ENCODE measurements around the gene DMRT3. TPM values are rescaled to one million over a fixed set of nuclear protein-coding genes. Genes with fewer than 3 reads are reported as not detected.

DMRT3 gene
- total and polyA plus RNA-seq, 2 of the 8 experiments (the other 6 are each of a cell fraction or from before 2014, with no cell fraction given) = not detected

- no peak overlapping the region for H3K23ac ChIP-seq (ENCODE audit: insufficient read length)
- H2BK15ac ChIP-seq (ENCODE audit: low read length) = no peak overlapping the region
- no peaks in the 10 kb centered on the region for H3K36me3 ChIP-seq (ENCODE audit: control insufficient read depth in 2 of 4, insufficient read depth in 4 of 4, low read length in 3 of 4)
- no peak overlapping the region for H3K18ac ChIP-seq (ENCODE audit: extremely low read depth, low read length)
- 86% methylated on average over 4 of the region's 4 CpGs; no CpG with 5 or more reads in 1 of the 2 experiments for WGBS, 2 experiments (ENCODE audit: extremely low coverage in 1 of 2, insufficient coverage in 1 of 2, insufficient read length in 1 of 2, insufficient replicate concordance in 2 of 2, low coverage in 1 of 2, low lambda C conversion rate in 2 of 2, missing lambda C conversion rate in 1 of 2)
- no peak overlapping the region for H3K27ac ChIP-seq (ENCODE audit: low read depth, low read length)
- H3K14ac ChIP-seq (ENCODE audit: insufficient read length) = no peak overlapping the region
- no peak overlapping the region for H3K4me3 ChIP-seq (ENCODE audit: extremely low read depth in 1 of 4, insufficient read depth in 2 of 4, low read depth in 3 of 4, low read length in 4 of 4)
- H2BK12ac ChIP-seq (ENCODE audit: low read depth, low read length) = no peak overlapping the region
- ChIA-PET CTCF (ENCODE audit: partially characterized antibody) (interaction anchor here (0.6 to 2.8 kb wide), 6 partner anchors 10 to 67 kb away, joined by 3 to 11 read pairs (median 4); no protein-coding TSS in a partner anchor), POLR2A (ENCODE audit: partially characterized antibody) (interaction anchor here (1.7 kb wide), 1 partner anchor 8 kb away, joined by 3 read pairs; no protein-coding TSS in a partner anchor)
- no peaks in the 10 kb centered on the region for H3K4me1 ChIP-seq (replicated peaks in 1 of 4; ENCODE audit: control insufficient read depth in 3 of 4, insufficient read depth in 4 of 4, low read length in 3 of 4)
- no peak overlapping the region for H3K9ac ChIP-seq (replicated peaks in 1 of 4; ENCODE audit: extremely low read depth in 1 of 4, low read depth in 3 of 4, low read length in 3 of 4)
- H4K5ac ChIP-seq (ENCODE audit: insufficient read length, low read depth, low read length) = no peak overlapping the region
- no peak overlapping the region for H2BK5ac ChIP-seq (ENCODE audit: low read depth, low read length)
- no peak overlapping the region for H2BK20ac ChIP-seq (ENCODE audit: low read length)
- no peak overlapping the region for H3K56ac ChIP-seq (replicated peaks; ENCODE audit: insufficient read length, low read depth, low read length)
- no peak overlapping the region for H3K4me2 ChIP-seq (ENCODE audit: insufficient read depth in 1 of 2, low read depth in 2 of 2, low read length in 2 of 2)
- no peak overlapping the region for H2AFZ ChIP-seq (ENCODE audit: low read length)
- FAIRE-seq (no peak), DNase-seq (ENCODE audit: low read depth in 1 of 2, low spot score in 2 of 2) (no peak)
- H2AK5ac ChIP-seq (ENCODE audit: low read depth, low read length) = no peak overlapping the region
- no peaks in the 10 kb centered on the region for H4K20me1 ChIP-seq (replicated peaks in 1 of 2; ENCODE audit: control insufficient read depth in 1 of 2, insufficient read depth in 2 of 2, low read length in 2 of 2)
- no peaks in the 10 kb centered on the region for H3K27me3 ChIP-seq (replicated peaks in 1 of 4; ENCODE audit: control insufficient read depth in 3 of 4, extremely low read depth in 1 of 4, insufficient read depth in 3 of 4, low read length in 3 of 4)
- no peaks in the 10 kb centered on the region for H3K79me2 ChIP-seq (ENCODE audit: control insufficient read depth in 1 of 2, insufficient read depth in 2 of 2, low read length in 2 of 2)
- no peaks in the 10 kb centered on the region for H3K79me1 ChIP-seq (ENCODE audit: low read depth, low read length)
- H3K23me2 ChIP-seq (ENCODE audit: low read depth, low read length) = no peaks in the 10 kb centered on the region
- H4K8ac ChIP-seq (ENCODE audit: extremely low read depth, insufficient read depth, low read length) = no peak overlapping the region
- no peak overlapping the region for H2BK120ac ChIP-seq (replicated peaks; ENCODE audit: low read depth, low read length)
- H3K9me3 ChIP-seq (ENCODE audit: insufficient read depth in 2 of 2, low read depth in 1 of 2, low read length in 1 of 2) = no peaks in the 10 kb centered on the region
- no peak overlapping the region for H3K4ac ChIP-seq (replicated peaks; ENCODE audit: insufficient read length, low read depth, low read length)
- H4K91ac ChIP-seq (replicated peaks; ENCODE audit: insufficient read length, low read length) = no peak overlapping the region
- no peak for TF ChIP-seq SIX5 (IDR thresholded peaks at IDR 0.05; ENCODE audit: low read depth, low read length)
- TF ChIP-seq KDM5A (IDR thresholded peaks at IDR 0.05; ENCODE audit: low read length) = no peak
- TF ChIP-seq HDAC2 (IDR thresholded peaks at IDR 0.05; ENCODE audit: borderline replicate concordance in 1 of 2, low read depth in 2 of 2, low read length in 2 of 2) = no peak
- TF ChIP-seq TCF12 (IDR thresholded peaks at IDR 0.05; ENCODE audit: low read depth, low read length) = no peak
- no peak for TF ChIP-seq TAF1 (IDR thresholded peaks at IDR 0.05; ENCODE audit: low read depth, low read length)
- no peak for TF ChIP-seq TAF7 (optimal IDR thresholded peaks at IDR 0.05; ENCODE audit: borderline replicate concordance, low read depth, low read length)
- TF ChIP-seq CTBP2 (IDR thresholded peaks at IDR 0.05; ENCODE audit: borderline replicate concordance, insufficient read depth, insufficient read length, low read length) = no peak
- TF ChIP-seq ATF2 (IDR thresholded peaks at IDR 0.05; ENCODE audit: low read length) = no peak
- no peak for TF ChIP-seq JUND (IDR thresholded peaks at IDR 0.05; ENCODE audit: low read length)
- TF ChIP-seq FOSL1 (IDR thresholded peaks at IDR 0.05; ENCODE audit: insufficient read depth, low read depth, low read length) = no peak
- TF ChIP-seq HDAC6 (IDR thresholded peaks at IDR 0.05; ENCODE audit: low read depth, low read length) = no peak
- TF ChIP-seq E2F6 (IDR thresholded peaks at IDR 0.05) = no peak
Measured at GRCh38 chr9:959105-959504, 17.4 kb upstream of the DMRT3 start.
